HG02571 (cell line): ENCODE measurements around the gene VPS11.

Experiments used
- ATAC-seq: cut with Tn5 transposase; IDR thresholded peaks from one replicate; pipeline ENCODE4 v1.9.1; 2021; ENCODE audit warnings: mild to moderate bottlenecking, moderate library complexity; ENCODE audit not compliant: unreplicated experiment

The VPS11 gene

GRCh38 chr11:119078675-119079420 lies 11.2 kb downstream of the VPS11 start:
- no peak for ATAC-seq

- no peak for ATAC-seq
Observed at GRCh38 chr11:119081682-119082260, 14.2 kb downstream of the VPS11 start.

GRCh38 chr11:119084663-119085436 lies 17.2 kb downstream of the VPS11 start, which contains the start of gene HMBS:
Gene HMBS (plus strand): TSS chr11:119084881. CDS start chr11:119085034, 153 bp downstream.
- ATAC-seq = peak; percentile 88

- ATAC-seq = peak; percentile 2
Observed at GRCh38 chr11:119085437-119085847, 17.8 kb downstream of the VPS11 start.

- no peak for ATAC-seq
Observed at GRCh38 chr11:119087123-119087522, 19.5 kb downstream of the VPS11 start.

GRCh38 chr11:119087747-119088241 lies 20.2 kb downstream of the VPS11 start:
- no peak for ATAC-seq

GRCh38 chr11:119088406-119088805 lies 20.8 kb downstream of the VPS11 start:
- no peak for ATAC-seq

GRCh38 chr11:119089319-119089718 lies 21.7 kb downstream of the VPS11 start:
- no peak for ATAC-seq

- ATAC-seq = no peak
Observed at GRCh38 chr11:119091178-119091577, 23.6 kb downstream of the VPS11 start.

GRCh38 chr11:119091966-119092879 lies 24.6 kb downstream of the VPS11 start:
- ATAC-seq = no peak

GRCh38 chr11:119092880-119093842 lies 25.5 kb downstream of the VPS11 start:
- no peak for ATAC-seq

GRCh38 chr11:119093942-119094815 lies 26.6 kb downstream of the VPS11 start:
- no peak for ATAC-seq

GRCh38 chr11:119094816-119095065 lies 27.1 kb downstream of the VPS11 start:
- ATAC-seq = peak; percentile 44

- ATAC-seq = peak; percentile 78
Observed at GRCh38 chr11:119095066-119095880, 27.7 kb downstream of the VPS11 start.

- no peak for ATAC-seq
Observed at GRCh38 chr11:119099711-119100110, 32.1 kb downstream of the VPS11 start.

- ATAC-seq = no peak
Observed at GRCh38 chr11:119100246-119100970, 32.8 kb downstream of the VPS11 start.
